HG03558 (cell line): ENCODE data around the gene MAP2K5.

ENCODE experiments used
- ATAC-seq: cut with Tn5 transposase; IDR thresholded peaks from one replicate; pipeline ENCODE4 v1.9.1; 2021; ENCODE audit warnings: moderate number of reproducible peaks; ENCODE audit not compliant: unreplicated experiment; ENCODE audit errors: extremely low read depth

Gene MAP2K5

DNA sequence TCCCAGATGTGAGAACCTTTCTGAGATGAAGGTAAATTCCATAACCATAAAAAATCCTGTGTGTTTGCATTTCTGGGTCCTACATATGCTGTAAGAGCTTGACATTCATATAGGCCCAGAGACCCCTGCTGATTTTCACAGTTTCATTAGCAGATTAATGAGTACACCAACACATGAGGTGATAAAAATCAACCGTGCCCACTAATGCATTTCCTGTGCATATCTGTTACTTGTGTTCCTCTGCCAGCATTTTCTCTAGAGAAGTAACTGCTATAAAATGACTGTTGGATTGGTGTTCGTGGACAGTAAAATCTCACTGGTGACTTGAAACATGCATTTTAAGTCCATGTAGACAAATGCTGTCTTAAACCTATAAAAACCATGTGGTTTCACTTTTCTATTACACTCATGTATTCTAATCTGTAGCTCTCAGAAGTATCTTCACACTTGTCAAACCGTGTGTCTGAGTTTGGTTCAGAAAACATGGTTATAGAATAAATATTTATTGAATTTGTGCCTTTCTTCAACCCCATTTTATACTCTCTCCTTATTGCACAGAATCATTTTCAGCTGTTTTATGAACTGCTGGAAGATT, 14.6 kb downstream of the MAP2K5 start:
- ATAC-seq: no peak

- no peak for ATAC-seq
These were observed 16.0 kb downstream of the MAP2K5 start for GRCh38 chr15:67558502-67558901.

DNA sequence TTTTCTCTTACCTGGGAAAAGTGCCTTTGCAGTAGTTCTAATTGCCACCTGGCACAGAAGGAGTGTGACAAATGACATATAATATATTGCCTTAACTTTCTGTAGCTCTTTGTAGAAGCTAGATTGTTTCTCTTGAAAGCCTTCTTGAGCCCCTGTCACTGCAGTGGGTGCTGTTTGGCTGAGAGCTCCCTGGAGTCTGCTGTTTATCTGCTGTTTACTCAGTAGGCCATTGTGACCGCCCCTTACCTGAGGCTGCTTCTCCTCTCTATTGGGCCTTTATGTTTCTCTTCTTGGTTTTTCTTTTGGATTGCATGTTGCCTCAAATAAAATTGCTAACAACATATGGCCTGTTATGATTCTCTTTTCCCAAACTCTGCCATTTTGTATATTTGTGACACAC, 16.7 kb downstream of the MAP2K5 start:
- ATAC-seq: no peak

- no peak for ATAC-seq
These were observed 17.1 kb downstream of the MAP2K5 start for GRCh38 chr15:67559576-67559975.

DNA sequence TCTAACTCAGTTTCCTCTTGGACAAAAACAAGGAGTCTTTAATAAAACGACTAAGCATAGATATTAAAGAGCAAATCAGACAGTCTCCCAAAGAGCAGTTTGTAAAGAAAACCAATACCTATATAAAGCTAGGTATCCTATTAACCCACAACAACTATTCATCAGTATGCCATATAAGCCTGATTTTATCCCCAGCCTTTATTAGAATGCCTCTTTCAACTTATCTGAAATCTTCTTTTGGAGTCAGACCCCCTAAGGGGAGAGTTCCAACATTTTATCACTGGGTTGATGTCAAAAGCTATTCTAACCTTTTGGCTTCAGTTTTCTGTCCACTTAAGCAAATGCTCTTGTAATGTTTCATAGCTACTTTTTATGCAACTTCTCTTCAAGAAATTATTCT, 17.8 kb downstream of the MAP2K5 start:
- no peak for ATAC-seq

- no peak for ATAC-seq
These were observed 20.6 kb downstream of the MAP2K5 start for GRCh38 chr15:67563092-67563491.

GRCh38 chr15:67564021-67564967, 21.8 kb downstream of the MAP2K5 start:
- peak; percentile 76 for ATAC-seq

DNA sequence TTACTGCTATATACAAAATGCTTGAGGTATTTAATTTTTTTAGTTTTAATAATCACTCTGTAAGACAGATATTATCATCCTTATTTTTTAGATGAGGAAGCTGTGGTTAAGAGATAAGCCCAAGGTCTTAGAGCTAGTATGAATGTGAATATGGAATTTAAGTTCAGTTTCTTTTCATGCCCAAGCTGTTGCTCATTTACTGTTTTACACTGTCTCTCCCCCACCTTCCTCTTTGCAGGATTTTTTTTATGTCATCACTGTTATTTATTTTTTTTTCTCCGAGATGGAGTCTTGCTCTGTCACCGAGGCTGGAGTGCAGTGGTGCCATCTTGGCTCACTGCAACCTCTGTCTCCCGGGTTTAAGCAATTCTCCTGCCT, 22.5 kb downstream of the MAP2K5 start:
- peak; percentile 18 for ATAC-seq

DNA sequence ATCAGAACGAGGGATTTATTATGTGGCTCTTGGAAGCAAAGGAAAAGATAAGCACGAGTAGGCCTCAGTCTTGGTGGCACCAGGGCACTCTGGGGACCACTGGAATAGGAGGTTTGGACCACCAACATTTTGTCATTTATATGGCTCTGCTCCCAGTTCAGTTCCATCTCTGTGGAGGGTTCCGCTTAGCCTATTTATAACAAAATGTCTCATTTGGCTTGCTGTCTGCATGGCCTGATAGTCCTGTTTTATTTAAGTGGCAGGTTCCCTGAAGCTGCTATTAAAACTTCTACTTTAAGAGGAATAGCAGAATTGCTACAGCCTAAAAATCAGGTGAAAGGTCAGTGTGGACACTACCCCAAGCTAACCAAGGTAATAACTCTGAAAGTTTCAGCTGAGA, 27.2 kb downstream of the MAP2K5 start:
- ATAC-seq: no peak

DNA sequence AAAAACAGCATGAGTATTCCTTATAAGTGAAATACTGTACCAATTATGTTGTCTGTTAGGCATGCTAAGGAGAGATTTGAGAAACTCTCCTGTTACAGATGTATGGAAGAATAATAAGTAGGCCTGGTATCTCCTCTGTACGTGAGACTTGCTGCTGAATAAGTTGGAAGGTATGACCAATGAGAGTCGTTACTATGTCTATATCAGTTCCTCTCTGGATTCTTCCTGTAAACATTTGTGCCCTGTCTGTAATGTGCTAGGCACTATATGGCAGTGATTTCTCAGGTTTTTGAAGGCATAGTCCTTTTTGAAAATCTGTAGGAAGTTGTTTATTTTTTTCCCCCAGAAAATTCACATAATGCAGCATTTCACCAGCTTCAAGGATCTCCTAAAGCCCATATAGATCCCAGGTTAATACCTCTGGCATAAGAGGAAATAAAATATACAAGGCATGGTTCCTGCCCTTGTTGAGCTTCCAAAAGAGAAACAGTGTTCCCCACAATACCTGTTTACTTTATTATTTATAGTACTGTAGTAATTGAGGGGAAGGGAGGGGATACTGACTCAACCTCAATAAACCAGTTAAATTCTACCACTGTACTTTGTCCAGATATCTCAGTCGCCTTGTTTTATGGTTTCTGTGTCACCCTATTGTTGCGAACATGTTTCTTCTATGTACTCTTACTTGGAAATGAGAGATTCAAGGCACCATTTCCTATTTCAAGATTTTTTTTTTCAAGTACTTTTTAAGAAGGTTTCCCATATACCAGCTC, 28.6 kb downstream of the MAP2K5 start:
- no peak for ATAC-seq

GRCh38 chr15:67571648-67572415, 29.3 kb downstream of the MAP2K5 start:
- no peak for ATAC-seq

GRCh38 chr15:67573194-67573593, 30.7 kb downstream of the MAP2K5 start:
- ATAC-seq: no peak

DNA sequence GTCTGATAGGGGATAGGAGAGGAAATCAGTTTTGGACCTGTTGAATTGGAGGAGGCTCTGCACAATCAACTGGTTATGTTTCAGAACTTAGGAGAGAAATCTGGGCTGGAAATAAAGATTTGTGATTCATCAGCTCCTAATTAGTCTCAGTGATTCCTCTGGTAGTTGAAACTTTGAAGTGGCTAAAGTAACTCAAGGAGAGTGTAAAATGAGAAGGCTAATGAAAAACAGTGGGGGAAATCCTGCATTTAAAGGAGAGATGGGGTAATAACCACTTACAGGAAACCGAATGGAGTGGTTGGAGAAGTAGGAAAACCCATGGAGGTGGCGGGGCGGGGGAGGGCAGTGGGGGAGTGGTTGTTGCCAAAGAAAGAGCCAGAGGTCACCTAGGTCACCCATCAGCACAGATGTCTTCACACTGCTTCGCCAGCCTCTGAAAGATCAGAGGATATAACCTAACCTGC, 32.6 kb downstream of the MAP2K5 start:
- ATAC-seq: no peak

DNA sequence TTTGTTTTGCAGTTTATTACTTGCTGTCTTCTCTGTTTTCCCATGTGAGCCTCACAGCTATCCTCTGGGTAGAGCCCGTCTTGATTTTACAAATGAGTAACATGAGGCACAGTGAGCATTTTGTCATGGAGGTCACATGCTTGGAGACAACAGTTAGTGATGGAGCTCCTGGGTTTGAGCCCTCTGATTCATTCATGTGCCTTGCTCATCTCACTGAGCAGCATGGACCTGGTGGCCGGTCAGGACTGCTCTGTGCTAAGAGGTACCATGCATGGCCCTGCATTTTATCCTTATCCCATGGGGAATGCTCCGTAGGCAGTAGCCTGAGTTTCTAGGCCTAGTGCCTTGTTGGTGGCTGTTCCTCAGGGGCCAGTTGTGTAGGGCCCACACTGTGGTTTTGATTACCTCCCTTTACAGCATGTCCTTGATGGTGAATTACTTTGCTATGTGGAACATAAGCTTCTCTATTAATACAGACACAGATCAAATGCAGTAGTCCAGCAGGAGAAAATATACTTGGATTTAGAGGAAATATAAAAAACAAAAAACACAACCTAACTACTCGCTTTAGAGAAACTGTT, 35.6 kb downstream of the MAP2K5 start:
- ATAC-seq: no peak

DNA sequence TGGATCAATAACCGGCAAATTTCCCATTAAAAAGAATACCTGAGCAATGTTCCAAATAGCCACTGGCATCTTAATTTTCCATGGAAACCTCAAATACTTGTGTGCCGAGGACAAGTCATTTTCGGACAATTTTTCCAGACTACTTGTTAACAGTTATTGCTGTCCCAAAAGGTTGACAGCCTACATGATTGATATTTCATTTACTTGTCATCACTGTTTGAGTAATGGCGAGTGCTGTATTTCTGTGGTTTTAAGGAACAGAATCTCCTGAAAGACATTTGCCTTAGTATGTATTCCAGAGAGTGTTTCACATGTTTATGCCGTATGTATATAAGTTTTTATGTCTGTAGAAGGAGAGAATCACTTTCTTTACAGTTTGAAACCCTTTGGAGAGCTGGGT, 36.7 kb downstream of the MAP2K5 start:
- no peak for ATAC-seq

GRCh38 chr15:67579967-67580366, 37.5 kb downstream of the MAP2K5 start:
- ATAC-seq: no peak

GRCh38 chr15:67584157-67584556, 41.7 kb downstream of the MAP2K5 start:
- no peak for ATAC-seq

- ATAC-seq: no peak
These were observed 43.2 kb downstream of the MAP2K5 start for GRCh38 chr15:67585681-67586080.

DNA sequence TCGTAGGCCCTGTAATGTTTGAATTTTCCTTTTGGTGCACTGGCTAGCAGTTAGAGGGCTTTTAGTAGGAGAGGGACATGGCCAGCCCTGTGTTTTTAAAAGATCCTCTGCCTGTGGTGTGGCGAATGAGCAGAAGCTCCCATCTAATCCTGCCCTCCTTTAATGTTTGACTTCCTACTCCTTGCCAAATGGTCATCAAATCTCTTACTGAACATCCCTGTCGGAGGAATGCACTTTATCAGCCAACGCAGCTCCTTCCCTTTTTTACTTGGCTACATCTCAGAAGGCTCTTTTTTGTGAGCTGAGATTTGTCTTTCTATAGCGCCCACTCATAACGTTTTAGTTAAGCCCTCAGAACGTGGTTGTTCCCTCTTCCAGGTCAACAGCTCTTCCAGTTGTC, 44.8 kb downstream of the MAP2K5 start:
- no peak for ATAC-seq

- no peak for ATAC-seq
These were observed 45.3 kb downstream of the MAP2K5 start for GRCh38 chr15:67587754-67588153.
